ENCODE measurements around the gene PGBD5.

Gene PGBD5

GRCh38 chr1:230395932-230396331, 30.2 kb downstream of the PGBD5 start:
- DNase-seq: no peak

- DNase-seq: no peak
These were observed 31.4 kb downstream of the PGBD5 start for GRCh38 chr1:230394741-230395140.

GRCh38 chr1:230394134-230394533, 32.0 kb downstream of the PGBD5 start:
- DNase-seq: no peak

- no peak for DNase-seq
These were observed 32.4 kb downstream of the PGBD5 start for GRCh38 chr1:230393722-230394121.

GRCh38 chr1:230392920-230393521, 33.1 kb downstream of the PGBD5 start:
- DNase-seq: no peak

- DNase-seq: no peak
These were observed 33.6 kb downstream of the PGBD5 start for GRCh38 chr1:230392536-230392909.

GRCh38 chr1:230391776-230392535, 34.2 kb downstream of the PGBD5 start:
- DNase-seq: no peak

GRCh38 chr1:230390371-230390770, 35.8 kb downstream of the PGBD5 start:
- no peak for DNase-seq

GRCh38 chr1:230387876-230388275, 38.3 kb downstream of the PGBD5 start:
- DNase-seq: no peak

- no peak for DNase-seq
These were observed 38.8 kb downstream of the PGBD5 start for GRCh38 chr1:230387296-230387695.

GRCh38 chr1:230386637-230387262, 39.4 kb downstream of the PGBD5 start:
- no peak for DNase-seq

- no peak for DNase-seq
These were observed 40.2 kb downstream of the PGBD5 start for GRCh38 chr1:230385930-230386329.

- no peak for DNase-seq
These were observed 41.0 kb downstream of the PGBD5 start for GRCh38 chr1:230385158-230385450.

GRCh38 chr1:230384380-230385157, 41.6 kb downstream of the PGBD5 start:
- DNase-seq: no peak

- no peak for DNase-seq
These were observed 42.7 kb downstream of the PGBD5 start for GRCh38 chr1:230383425-230383824.

GRCh38 chr1:230382001-230382491, 44.1 kb downstream of the PGBD5 start:
- no peak for DNase-seq

GRCh38 chr1:230381585-230381984, 44.5 kb downstream of the PGBD5 start:
- DNase-seq: no peak

GRCh38 chr1:230381049-230381467, 45.1 kb downstream of the PGBD5 start:
- DNase-seq: no peak

- DNase-seq: no peak
These were observed 46.2 kb downstream of the PGBD5 start for GRCh38 chr1:230379928-230380327.

GRCh38 chr1:230379462-230379861, 46.7 kb downstream of the PGBD5 start:
- DNase-seq: no peak

- no peak for DNase-seq
These were observed 48.3 kb downstream of the PGBD5 start for GRCh38 chr1:230377851-230378250.

- DNase-seq: no peak
These were observed 48.8 kb downstream of the PGBD5 start for GRCh38 chr1:230377324-230377723.

GRCh38 chr1:230376296-230376695, 49.8 kb downstream of the PGBD5 start:
- DNase-seq: no peak

GRCh38 chr1:230375780-230376179, 50.4 kb downstream of the PGBD5 start:
- no peak for DNase-seq

All from activated CD4-positive, alpha-beta T cell treated with anti-CD3 and anti-CD28 coated beads for 48 hours (primary cell).